KOPT-K1 (cell line): ENCODE data around the gene YBEY.
"Not testable (repeated sequence)": the region's sequence is repeated elsewhere in the genome, so short reads cannot be mapped to it uniquely, and the experiment has no call there.

Source experiments
- H3K27ac ChIP-seq: fragments of 200-600 bp; sonication (generic); 2 replicates; pipeline ENCODE4 v1.5.1; 2016; ENCODE audit warnings: antibody characterized with exemption, mild to moderate bottlenecking, low read depth, low read length; ENCODE audit not compliant: poor library complexity, severe bottlenecking
- H3K36me3 ChIP-seq: fragments of 200-600 bp; sonication (generic); 2 replicates; pipeline ENCODE4 v1.5.1; 2017; ENCODE audit warnings: antibody characterized with exemption, mild to moderate bottlenecking, low read length, moderate library complexity; ENCODE audit not compliant: insufficient read depth
- H3K9me3 ChIP-seq: fragments of 200-600 bp; sonication (generic); 2 replicates; pipeline ENCODE4 v1.5.1; 2017; ENCODE audit warnings: antibody characterized with exemption, low read length, mild to moderate bottlenecking; ENCODE audit not compliant: insufficient read depth, poor library complexity, severe bottlenecking

The YBEY gene

DNA sequence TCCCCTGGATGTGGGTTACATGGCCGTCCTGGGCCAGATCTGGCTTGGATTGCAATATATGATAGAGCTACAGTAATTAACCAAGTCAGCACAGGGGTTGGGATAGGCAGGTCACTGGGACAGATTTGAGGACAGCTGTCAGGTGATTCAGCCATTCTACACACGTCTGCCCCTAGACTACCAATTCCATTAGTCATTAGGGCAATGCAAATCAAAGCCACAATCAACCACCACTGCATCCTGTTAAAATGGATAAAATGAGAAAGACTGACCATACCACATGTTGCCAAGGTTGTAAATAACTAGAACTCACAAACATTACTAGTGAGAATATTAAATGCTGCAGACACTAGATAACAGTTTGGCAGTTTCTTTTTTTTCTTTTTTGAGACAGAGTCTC is 21.5 kb downstream of the YBEY start:
- Histone ChIP-seq H3K36me3 (peaks cover 67% of the 10 kb centered on the region), H3K27ac (no peak overlapping the region), H3K9me3 (no peaks in the 10 kb centered on the region)

GRCh38 chr21:46308431-46308830 is 22.3 kb downstream of the YBEY start:
- H3K36me3 ChIP-seq = peaks cover 71% of the 10 kb centered on the region
- no peaks in the 10 kb centered on the region for H3K9me3 ChIP-seq
- no peak overlapping the region for H3K27ac ChIP-seq

GRCh38 chr21:46310260-46310659 is 24.1 kb downstream of the YBEY start:
- not testable (repeated sequence) for H3K9me3 ChIP-seq, H3K27ac ChIP-seq
- peaks cover 74% of the 10 kb centered on the region for H3K36me3 ChIP-seq

DNA sequence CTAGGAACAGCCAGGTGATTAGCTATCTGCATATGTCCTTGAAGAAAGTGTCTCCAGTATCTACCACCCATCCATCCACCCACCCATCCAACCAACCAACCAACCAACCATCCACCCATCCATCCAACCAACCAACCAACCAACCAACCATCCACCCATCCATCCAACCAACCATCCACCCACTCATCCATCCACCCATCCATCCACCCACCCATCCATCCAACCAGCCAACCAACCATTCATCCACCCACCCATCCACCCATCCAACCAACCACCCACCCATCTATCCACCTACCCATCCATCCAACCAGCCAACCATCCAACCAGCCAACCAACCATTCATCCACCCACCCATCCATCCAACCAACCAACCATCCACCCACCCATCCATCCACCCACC is 25.4 kb downstream of the YBEY start:
- Histone ChIP-seq H3K27ac (no peak overlapping the region), H3K36me3 (peaks cover 78% of the 10 kb centered on the region), H3K9me3 (no peaks in the 10 kb centered on the region)

DNA sequence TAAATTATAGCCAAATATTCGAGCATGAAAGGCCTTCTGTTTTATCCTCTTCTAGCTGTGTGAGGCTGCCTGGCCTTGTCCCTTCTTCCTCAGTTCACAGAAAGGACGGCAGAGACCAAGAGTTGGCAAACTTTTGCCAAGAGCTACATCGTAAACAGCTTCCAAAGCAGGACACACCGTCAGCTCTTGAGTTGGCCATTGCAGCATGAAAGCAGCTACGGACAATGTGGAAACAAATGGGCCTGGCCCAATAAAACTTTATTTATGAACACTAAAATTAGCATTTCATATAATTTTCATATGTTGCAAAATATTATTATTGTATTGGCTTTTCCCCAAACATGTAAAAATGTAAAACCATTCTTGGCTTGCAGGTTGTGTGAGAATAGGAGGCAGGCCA is 26.8 kb downstream of the YBEY start:
- H3K9me3 ChIP-seq = no peaks in the 10 kb centered on the region
- peaks cover 82% of the 10 kb centered on the region for H3K36me3 ChIP-seq
- H3K27ac ChIP-seq = no peak overlapping the region

- Histone ChIP-seq H3K36me3 (peaks cover 76% of the 10 kb centered on the region), H3K27ac (no peak overlapping the region), H3K9me3 (no peaks in the 10 kb centered on the region)
Observed at GRCh38 chr21:46314441-46315020, 28.4 kb downstream of the YBEY start.

- no peaks in the 10 kb centered on the region for H3K9me3 ChIP-seq
- no peak overlapping the region for H3K27ac ChIP-seq
- peaks cover 67% of the 10 kb centered on the region for H3K36me3 ChIP-seq
Observed at GRCh38 chr21:46316708-46317324, 30.7 kb downstream of the YBEY start.

DNA sequence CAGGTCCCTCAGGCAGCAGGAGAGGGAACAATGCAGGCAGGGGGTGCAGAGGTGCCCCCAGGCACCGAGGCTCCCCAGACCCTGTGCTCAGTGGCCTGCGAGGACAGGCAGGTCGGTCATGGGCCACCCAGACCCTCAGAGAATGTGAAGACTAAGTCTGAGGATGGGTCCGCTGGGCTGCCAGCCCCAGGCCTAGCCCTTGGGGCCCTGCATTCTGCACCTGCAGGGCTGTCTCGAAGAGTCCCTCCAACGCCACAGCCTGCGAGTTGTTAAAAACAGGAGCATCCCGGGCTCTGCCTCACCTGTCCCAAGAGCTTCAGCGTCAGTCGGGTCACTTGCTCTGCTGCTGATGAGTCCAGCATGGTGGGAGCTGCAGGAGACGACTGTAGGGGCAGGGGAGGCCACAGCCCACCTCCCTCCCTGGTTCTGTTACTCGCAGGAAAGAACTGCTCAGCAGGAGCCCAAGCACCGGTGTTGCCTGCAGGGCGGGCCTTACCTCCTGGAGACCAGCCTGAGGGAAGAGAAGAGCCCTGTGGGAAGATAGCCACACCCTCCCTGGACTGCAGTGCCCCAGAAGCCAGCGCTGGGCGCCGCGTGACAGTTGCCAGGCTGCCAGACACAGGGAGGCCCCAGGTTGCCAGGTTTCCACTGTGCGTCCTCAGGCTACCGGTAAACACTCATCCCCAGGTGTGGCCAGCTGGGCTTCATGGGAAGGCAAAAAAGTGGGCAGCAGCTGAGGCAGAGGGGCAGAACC is 31.7 kb downstream of the YBEY start:
- peaks cover 74% of the 10 kb centered on the region for H3K36me3 ChIP-seq
- H3K9me3 ChIP-seq = no peaks in the 10 kb centered on the region
- no peak overlapping the region for H3K27ac ChIP-seq

DNA sequence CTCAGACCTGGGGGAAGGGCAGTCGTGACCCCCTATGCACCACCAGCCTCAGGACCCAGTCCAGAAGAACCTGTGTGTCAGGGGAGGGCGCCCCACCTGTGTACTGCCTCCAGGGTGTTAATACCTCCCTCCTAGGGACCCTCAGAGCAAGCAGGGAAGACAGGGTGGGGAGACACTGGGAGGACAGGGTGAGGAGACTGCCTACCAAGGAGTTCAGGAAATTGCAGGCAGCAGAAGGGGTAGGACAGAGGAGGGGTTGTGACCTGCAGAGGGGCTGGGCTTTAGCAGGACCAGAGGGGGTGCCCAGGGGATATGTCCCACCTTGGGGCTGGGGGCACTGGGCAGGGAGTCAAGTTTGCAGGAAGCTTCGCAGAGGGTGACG is 32.3 kb downstream of the YBEY start:
- peaks cover 71% of the 10 kb centered on the region for H3K36me3 ChIP-seq
- no peaks in the 10 kb centered on the region for H3K9me3 ChIP-seq
- H3K27ac ChIP-seq = peak overlapping the region; percentile 3

GRCh38 chr21:46319186-46319585 is 33.0 kb downstream of the YBEY start:
- Histone ChIP-seq H3K27ac (peak overlapping the region; percentile 3), H3K36me3 (peaks cover 65% of the 10 kb centered on the region), H3K9me3 (no peaks in the 10 kb centered on the region)

- Histone ChIP-seq H3K36me3 (peaks cover 54% of the 10 kb centered on the region), H3K27ac (peak overlapping the region; percentile 98), H3K9me3 (no peaks in the 10 kb centered on the region)
Observed at GRCh38 chr21:46320331-46320801, 34.2 kb downstream of the YBEY start.

- peak overlapping the region; percentile 98 for H3K27ac ChIP-seq
- peaks cover 33% of the 10 kb centered on the region for H3K36me3 ChIP-seq
- H3K9me3 ChIP-seq = no peaks in the 10 kb centered on the region
Observed at GRCh38 chr21:46322351-46323226, 36.4 kb downstream of the YBEY start.

- Histone ChIP-seq H3K27ac (peak overlapping the region; percentile 98), H3K36me3 (peaks cover 35% of the 10 kb centered on the region), H3K9me3 (no peaks in the 10 kb centered on the region)
Observed at GRCh38 chr21:46323227-46323709, 37.1 kb downstream of the YBEY start.

- Histone ChIP-seq H3K27ac (peak within 1 kb of the TSS; percentile 98), H3K9me3 (no peaks in the 10 kb centered on the region), H3K36me3 (peaks cover 39% of the 10 kb centered on the region)
Observed at GRCh38 chr21:46323710-46324389, 37.7 kb downstream of the YBEY start, which contains the start of the genes C21orf58 and PCNT. Gene C21orf58 (minus strand): TSS chr21:46323870. CDS start chr21:46322738, 1,132 bp downstream. Gene PCNT (plus strand): TSS chr21:46324156. CDS start chr21:46324229, 73 bp downstream.
